Vagina (tissue), 2 donors: ENCODE data around the gene ZC3H12D. TPM values are rescaled to one million over a fixed set of nuclear protein-coding genes. Genes with fewer than 3 reads are reported as not detected.

ENCODE experiments used
- DNase-seq, 2 donors: peaks; one replicate each; pipeline ENCODE4 v3.0.0-alpha.2; 2017; ENCODE audit errors: extremely low spot score in 2 of 2
- H3K27ac ChIP-seq: fragments of 200-600 bp; sonication (generic); one replicate; pipeline ENCODE4 v1.5.1; 2019
- H3K27me3 ChIP-seq: fragments of 200-600 bp; sonication (generic); one replicate; pipeline ENCODE4 v1.5.1; 2019
- H3K36me3 ChIP-seq, 2 donors: fragments of 200-600 bp; sonication (generic); one replicate each; pipeline ENCODE4 v1.5.1; 2017 to 2019
- H3K4me1 ChIP-seq: fragments of 200-600 bp; sonication (generic); one replicate; pipeline ENCODE4 v1.5.1; 2019
- H3K4me3 ChIP-seq, 2 donors: fragments of 200-600 bp; sonication (generic); 1 replicate in 1 of 2; 2 replicates in 1 of 2; pipeline ENCODE4 v1.5.1; 2016 to 2019
- H3K9me3 ChIP-seq: fragments of 200-600 bp; sonication (generic); one replicate; pipeline ENCODE4 v1.5.1; 2019
- CTCF ChIP-seq, 3 experiments: fragments of 450-650 bp in 2 of 3; fragments of 200-600 bp in 1 of 3; sonication (generic) in 1 of 3; IDR thresholded peaks; one replicate each; pipeline ENCODE4 v1.5.1; 2017 to 2019; ENCODE audit warnings: antibody characterized with exemption in 3 of 3, mild to moderate bottlenecking in 2 of 3, moderate library complexity in 2 of 3
- POLR2A ChIP-seq, 2 donors: fragments of 450-650 bp; IDR thresholded peaks; one replicate each; pipeline ENCODE4 v1.6.1; 2017; ENCODE audit warnings: antibody characterized with exemption in 2 of 2, mild to moderate bottlenecking in 2 of 2, moderate library complexity in 2 of 2
- POLR2AphosphoS5 ChIP-seq, 2 donors: sonication (generic); formaldehyde crosslinking; IDR thresholded peaks; one replicate each; pipeline ENCODE4 v1.9.0; 2017; ENCODE audit warnings: antibody characterized with exemption in 2 of 2, mild to moderate bottlenecking in 2 of 2, low read depth in 1 of 2; ENCODE audit not compliant: insufficient read depth in 1 of 2
- intact Hi-C: fragments of 100-400 bp; cut with DNase I; formaldehyde crosslinking; loops from one replicate; pipeline ENCODE4 v1.15.1; 2023
- total RNA-seq: library from RNA; depleted of rRNA; stranded (reverse); fragments of >200 nt; gene quantifications from one replicate; pipeline ENCODE4 v1.2.3, GENCODE V29; 2016

ZC3H12D gene
- total RNA-seq, 1 donor from 2014 or later, result 2.2 TPM

DNA sequence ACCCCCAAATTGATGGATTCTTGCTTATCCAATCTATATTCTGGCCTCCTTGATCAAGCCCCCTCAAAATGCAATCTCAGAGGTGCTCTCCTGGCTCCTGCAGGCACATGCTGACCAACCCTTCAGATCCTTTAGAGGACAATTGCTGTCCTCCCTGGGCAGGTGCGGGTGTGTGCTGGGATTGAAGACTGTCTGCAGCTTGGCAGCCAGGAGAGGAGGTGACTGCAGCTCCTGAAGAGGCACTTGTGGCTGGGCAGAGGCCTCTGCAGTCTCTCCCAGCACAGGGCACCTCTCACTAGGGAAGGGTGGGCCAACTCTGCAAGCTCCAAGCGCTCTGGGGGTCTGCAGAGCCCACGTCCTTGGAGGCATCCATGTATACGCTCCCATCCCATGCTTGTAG, 56.2 kb downstream of the ZC3H12D start:
- no peak overlapping the region for H3K27ac ChIP-seq
- intact Hi-C loops, result no loop called here
- no peak for DNase-seq

DNA sequence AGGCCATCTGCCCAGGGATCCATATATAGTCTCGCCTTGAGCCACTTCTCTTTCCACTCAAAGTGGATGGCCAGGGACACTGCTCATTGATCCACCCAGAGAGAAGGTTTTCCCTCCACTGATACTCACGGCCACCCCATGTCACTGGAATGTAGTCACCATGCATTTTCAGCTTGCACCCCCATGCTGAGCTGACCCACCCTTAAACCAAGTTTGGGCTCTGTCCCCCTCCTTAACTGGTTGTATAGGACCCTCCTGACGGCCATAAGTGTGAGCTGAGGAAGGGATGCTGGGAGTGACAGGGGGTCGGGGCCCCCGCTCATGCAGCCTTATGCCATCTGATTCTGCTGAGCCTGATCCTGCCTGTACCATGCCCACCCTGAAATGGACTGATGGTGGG, 59.1 kb downstream of the ZC3H12D start:
- TF ChIP-seq POLR2A (IDR thresholded peaks at IDR 0.05) (no peak), POLR2AphosphoS5 (IDR thresholded peaks at IDR 0.05; ENCODE audit: insufficient read depth in 1 of 2, low read depth in 1 of 2) (no peak), CTCF (IDR thresholded peaks at IDR 0.05) (no peak)
- H3K27me3 ChIP-seq, result no peaks in the 10 kb centered on the region
- peaks cover 8% of the 10 kb centered on the region for H3K4me1 ChIP-seq
- H3K36me3 ChIP-seq, result no peaks in the 10 kb centered on the region
- H3K27ac ChIP-seq, result no peak overlapping the region
- no peak overlapping the region for H3K4me3 ChIP-seq
- DNase-seq, result no peak
- H3K9me3 ChIP-seq, result no peaks in the 10 kb centered on the region
- intact Hi-C loops, result no loop called here

More for the DNA sequence above, 56.2 kb downstream of the ZC3H12D start:
- Histone ChIP-seq H3K4me3 (no peak overlapping the region), H3K27me3 (no peaks in the 10 kb centered on the region), H3K4me1 (peaks cover 11% of the 10 kb centered on the region), H3K9me3 (no peaks in the 10 kb centered on the region), H3K36me3 (no peaks in the 10 kb centered on the region)
- TF ChIP-seq POLR2AphosphoS5 (IDR thresholded peaks at IDR 0.05; ENCODE audit: insufficient read depth in 1 of 2, low read depth in 1 of 2) (no peak), POLR2A (IDR thresholded peaks at IDR 0.05) (no peak), CTCF (IDR thresholded peaks at IDR 0.05) (no peak)

DNA sequence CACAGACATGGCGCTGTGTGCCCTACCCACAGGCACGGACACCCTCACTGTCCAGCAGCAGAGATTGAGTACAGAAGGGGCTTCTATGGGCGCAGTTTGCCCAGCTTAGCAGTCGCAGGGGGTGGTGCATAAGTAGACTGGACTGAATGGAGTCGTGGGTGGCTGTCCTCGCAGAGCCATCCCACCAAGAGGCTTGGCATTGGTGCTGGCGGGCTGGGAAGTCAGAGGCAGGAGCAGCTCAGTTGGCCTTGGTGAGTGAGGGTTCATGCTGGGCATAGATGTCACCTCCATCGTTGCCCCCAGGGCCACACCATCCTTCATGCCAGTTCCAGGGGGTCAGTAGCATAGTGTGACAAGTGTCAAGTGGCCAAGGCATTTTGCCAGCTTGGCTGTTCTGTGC, 59.6 kb downstream of the ZC3H12D start:
- no peaks in the 10 kb centered on the region for H3K9me3 ChIP-seq
- TF ChIP-seq POLR2A (IDR thresholded peaks at IDR 0.05) (no peak), POLR2AphosphoS5 (IDR thresholded peaks at IDR 0.05; ENCODE audit: insufficient read depth in 1 of 2, low read depth in 1 of 2) (no peak), CTCF (IDR thresholded peaks at IDR 0.05) (no peak)
- H3K4me3 ChIP-seq, result no peak overlapping the region
- no peaks in the 10 kb centered on the region for H3K27me3 ChIP-seq
- H3K36me3 ChIP-seq, result no peaks in the 10 kb centered on the region
- no peak for DNase-seq
- peak overlapping the region; percentile 71 for H3K27ac ChIP-seq
- H3K4me1 ChIP-seq, result peaks cover 8% of the 10 kb centered on the region
- intact Hi-C loops, result no loop called here

DNA sequence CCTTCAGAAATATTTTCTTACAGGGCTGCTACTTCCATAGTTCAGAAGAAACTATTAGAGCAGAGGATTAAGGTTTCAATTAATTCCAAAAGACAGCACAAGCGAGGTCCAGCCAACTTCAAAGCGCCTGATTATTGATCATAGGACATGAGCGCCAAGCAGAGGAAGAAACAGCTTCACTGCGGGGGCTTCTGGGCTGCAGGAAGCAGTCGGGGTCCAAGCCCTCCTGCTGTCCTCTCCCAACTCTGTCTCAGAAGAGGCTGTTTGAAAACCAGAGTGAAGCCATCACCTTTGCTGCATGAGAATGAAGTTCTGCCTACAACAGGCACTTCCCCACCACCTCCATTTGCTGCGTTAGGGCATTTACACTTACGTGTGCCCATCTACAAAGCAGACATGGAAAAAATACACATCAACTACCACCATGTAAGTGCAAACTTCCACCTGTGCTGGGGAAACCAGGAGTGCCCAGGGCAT, 60.8 kb downstream of the ZC3H12D start:
- H3K27ac ChIP-seq, result peak overlapping the region; percentile 71
- no peak for TF ChIP-seq POLR2AphosphoS5 (IDR thresholded peaks at IDR 0.05; ENCODE audit: insufficient read depth in 1 of 2, low read depth in 1 of 2)
- no peak for TF ChIP-seq CTCF (IDR thresholded peaks at IDR 0.05)
- no peak for TF ChIP-seq POLR2A (IDR thresholded peaks at IDR 0.05)
- intact Hi-C loops, result no loop called here
- H3K27me3 ChIP-seq, result no peaks in the 10 kb centered on the region
- peak overlapping the region; percentile 2 to 7 for H3K4me3 ChIP-seq
- no peaks in the 10 kb centered on the region for H3K36me3 ChIP-seq
- H3K4me1 ChIP-seq, result peaks cover 8% of the 10 kb centered on the region
- no peak for DNase-seq
- H3K9me3 ChIP-seq, result no peaks in the 10 kb centered on the region

GRCh38 chr6:149422581-149422980, 62.2 kb downstream of the ZC3H12D start:
- Histone ChIP-seq H3K4me1 (peaks cover 8% of the 10 kb centered on the region), H3K36me3 (no peaks in the 10 kb centered on the region), H3K27me3 (no peaks in the 10 kb centered on the region), H3K9me3 (no peaks in the 10 kb centered on the region), H3K4me3 (no peak overlapping the region), H3K27ac (peak overlapping the region; percentile 71)
- intact Hi-C loops, result no loop called here
- DNase-seq, result no peak
- no peak for TF ChIP-seq POLR2A (IDR thresholded peaks at IDR 0.05)
- TF ChIP-seq POLR2AphosphoS5 (IDR thresholded peaks at IDR 0.05; ENCODE audit: insufficient read depth in 1 of 2, low read depth in 1 of 2), result no peak
- no peak for TF ChIP-seq CTCF (IDR thresholded peaks at IDR 0.05)
